Measurements from ENCODE around the gene PDE8A. TPM values are rescaled to one million over a fixed set of nuclear protein-coding genes. Genes with fewer than 3 reads are reported as not detected.

PDE8A gene
- total RNA-seq, 1 experiment from 2014 or later, result 27.4 TPM

DNA sequence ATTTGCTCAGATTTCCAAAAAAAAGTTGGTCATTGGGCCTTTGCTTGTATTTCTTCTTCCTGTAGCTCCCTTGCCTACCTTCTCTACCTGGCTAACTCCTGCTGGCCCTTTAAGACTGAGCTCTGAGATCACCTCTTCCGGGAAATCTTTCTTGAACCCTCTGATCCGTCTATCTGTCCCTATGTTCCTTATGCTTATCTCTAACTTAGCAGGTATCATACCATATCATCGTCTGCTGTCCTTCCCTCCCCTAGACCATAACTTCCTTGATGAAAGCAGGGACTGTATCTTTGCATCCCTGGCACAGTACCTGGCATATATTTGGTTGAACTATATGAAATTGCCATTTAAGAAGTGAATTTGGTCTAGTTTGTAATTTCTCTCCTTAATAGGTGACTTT, 42.3 kb downstream of the PDE8A start:
- ChIA-PET POLR2A (interaction anchor here (0.8 to 1.3 kb wide), 2 partner anchors 23 to 32 kb away, joined by 3 to 4 read pairs; no protein-coding TSS in a partner anchor), CTCF (interaction anchor here (0.6 kb wide), 1 partner anchor 34 kb away, joined by 3 read pairs; no protein-coding TSS in a partner anchor)
- Mint-ChIP-seq H3K27me3 (ENCODE audit: insufficient read depth, unreplicated experiment) (no peaks in the 10 kb centered on the region), H3K36me3 (ENCODE audit: insufficient read depth, unreplicated experiment) (no peaks in the 10 kb centered on the region), H3K4me3 (ENCODE audit: unreplicated experiment) (no peak overlapping the region), H3K9me3 (ENCODE audit: unreplicated experiment) (no peaks in the 10 kb centered on the region), H3K27ac (ENCODE audit: low read depth, unreplicated experiment) (peak overlapping the region; percentile 26), H3K4me1 (ENCODE audit: insufficient read depth, unreplicated experiment) (peaks cover 42% of the 10 kb centered on the region)
- BruUV-seq (replicated peaks), result no TSS peak
- TF ChIP-seq CTCF (IDR thresholded peaks at IDR 0.05; ENCODE audit: unreplicated experiment), result no peak
- intact Hi-C loops (cut with micrococcal nuclease), result no loop called here
- no peak for DNase-seq (ENCODE audit: unreplicated experiment)

- Mint-ChIP-seq H3K27ac (ENCODE audit: low read depth, unreplicated experiment) (peak overlapping the region; percentile 26), H3K27me3 (ENCODE audit: insufficient read depth, unreplicated experiment) (no peaks in the 10 kb centered on the region), H3K36me3 (ENCODE audit: insufficient read depth, unreplicated experiment) (no peaks in the 10 kb centered on the region), H3K9me3 (ENCODE audit: unreplicated experiment) (no peaks in the 10 kb centered on the region), H3K4me3 (ENCODE audit: unreplicated experiment) (no peak overlapping the region), H3K4me1 (ENCODE audit: insufficient read depth, unreplicated experiment) (peaks cover 41% of the 10 kb centered on the region)
- no peak for TF ChIP-seq CTCF (IDR thresholded peaks at IDR 0.05; ENCODE audit: unreplicated experiment)
- intact Hi-C loops (cut with micrococcal nuclease), result no loop called here
- no TSS peak for BruUV-seq (replicated peaks)
- CTCF ChIA-PET, result interaction anchor here (0.6 to 1.1 kb wide), 2 partner anchors 21 to 34 kb away, joined by 3 read pairs; no protein-coding TSS in a partner anchor
- POLR2A ChIA-PET, result interaction anchor here (0.8 to 1.3 kb wide), 3 partner anchors 9 to 33 kb away, joined by 3 to 4 read pairs (median 3); no protein-coding TSS in a partner anchor
- DNase-seq (ENCODE audit: unreplicated experiment), result peak; percentile 82
These were observed 43.1 kb downstream of the PDE8A start for GRCh38 chr15:85024509-85025336.

- DNase-seq (ENCODE audit: unreplicated experiment), result no peak
- no peaks in the 10 kb centered on the region for H3K36me3 Mint-ChIP-seq (ENCODE audit: insufficient read depth, unreplicated experiment)
- no peaks in the 10 kb centered on the region for H3K27me3 Mint-ChIP-seq (ENCODE audit: insufficient read depth, unreplicated experiment)
- BruUV-seq (replicated peaks), result no TSS peak
- no peak overlapping the region for H3K27ac Mint-ChIP-seq (ENCODE audit: low read depth, unreplicated experiment)
- CTCF ChIA-PET, result interaction anchor here (1.1 kb wide), 2 partner anchors 20 to 44 kb away, joined by 3 read pairs; no protein-coding TSS in a partner anchor
- H3K4me1 Mint-ChIP-seq (ENCODE audit: insufficient read depth, unreplicated experiment), result peaks cover 44% of the 10 kb centered on the region
- H3K9me3 Mint-ChIP-seq (ENCODE audit: unreplicated experiment), result no peaks in the 10 kb centered on the region
- no peak overlapping the region for H3K4me3 Mint-ChIP-seq (ENCODE audit: unreplicated experiment)
- POLR2A ChIA-PET, result no interaction called here
- intact Hi-C loops (cut with micrococcal nuclease), result no loop called here
- TF ChIP-seq CTCF (IDR thresholded peaks at IDR 0.05; ENCODE audit: unreplicated experiment), result no peak
These were observed 44.0 kb downstream of the PDE8A start for GRCh38 chr15:85025516-85026251.
